CD4-positive, alpha-beta T cell treated with Interleukin-4 for 1 hour (primary cell): ENCODE results near the gene TSEN2.
A peak's percentile ranks its signal among the peaks of the same experiment; 100 is the strongest.
"Not testable (repeated sequence)": the region's sequence is repeated elsewhere in the genome, so short reads cannot be mapped to it uniquely, and the experiment has no call there.

Experiments used
- DNase-seq, 2 donors: peaks; one replicate each; pipeline ENCODE4 v3.0.0-alpha.2; 2020 to 2022

Gene TSEN2

DNA sequence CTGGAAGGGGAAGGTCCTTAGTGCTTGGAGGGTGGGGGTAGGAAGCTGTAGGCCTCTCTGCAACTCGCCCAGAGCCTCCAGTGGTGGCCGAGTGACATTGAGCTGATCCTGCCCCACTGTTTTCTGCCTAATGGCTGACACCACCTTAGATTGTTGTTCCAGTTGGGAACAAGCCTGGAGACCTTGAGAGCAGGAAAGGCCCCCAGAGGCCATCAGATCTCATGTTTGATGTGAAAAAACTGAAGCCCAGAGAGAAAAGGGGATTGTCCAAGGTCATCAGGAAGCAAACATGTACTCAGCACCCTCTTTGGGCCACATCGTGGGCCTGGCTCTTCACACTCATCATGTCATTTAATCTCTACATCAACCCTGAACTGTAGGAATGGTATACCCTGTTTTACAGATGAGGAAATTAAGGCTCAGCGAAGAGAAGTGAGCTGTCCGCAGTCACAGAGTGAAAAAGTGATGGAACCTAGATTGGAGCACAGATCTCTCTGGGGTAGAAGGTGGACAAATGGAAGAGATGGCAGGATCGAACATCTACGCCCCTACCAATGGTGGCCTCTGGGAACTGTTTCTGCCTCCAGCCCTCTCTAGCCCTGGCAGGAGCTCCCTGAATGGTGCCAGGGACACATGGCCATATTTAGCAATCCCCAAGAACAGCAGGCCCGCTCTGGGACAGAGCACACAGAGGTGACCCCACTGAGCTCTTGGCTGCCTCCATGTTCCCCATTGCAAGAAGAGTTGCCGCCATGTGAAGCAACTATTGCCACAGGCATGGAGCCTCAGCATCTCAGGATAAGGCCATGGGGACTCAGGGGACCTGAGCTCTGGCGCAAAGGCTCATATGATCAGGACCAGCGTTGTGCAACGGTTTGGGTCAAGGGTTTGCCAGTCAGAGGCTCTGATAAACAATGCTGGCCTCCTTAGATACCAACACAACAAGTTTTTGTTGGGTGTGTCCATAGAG is 31.6 kb upstream of the TSEN2 start:
- no peak for DNase-seq

- no peak for DNase-seq
Measured at GRCh38 chr3:12454076-12454815, 30.0 kb upstream of the TSEN2 start.

DNA sequence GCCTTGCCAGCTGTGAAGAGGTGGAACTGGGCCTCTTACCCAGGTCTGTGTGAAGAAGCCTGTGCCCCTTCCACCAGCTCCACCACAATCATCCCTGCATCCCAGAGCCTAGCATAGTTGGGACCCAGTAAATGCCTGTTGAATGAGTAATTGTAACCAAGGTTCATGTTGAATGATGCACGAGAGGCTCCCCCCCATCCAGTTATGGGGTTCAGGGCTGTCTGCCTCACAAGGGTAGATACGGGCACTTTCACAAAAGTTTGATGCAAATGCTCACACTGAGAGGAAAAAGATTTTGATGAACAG is 29.5 kb upstream of the TSEN2 start:
- no peak for DNase-seq

DNA sequence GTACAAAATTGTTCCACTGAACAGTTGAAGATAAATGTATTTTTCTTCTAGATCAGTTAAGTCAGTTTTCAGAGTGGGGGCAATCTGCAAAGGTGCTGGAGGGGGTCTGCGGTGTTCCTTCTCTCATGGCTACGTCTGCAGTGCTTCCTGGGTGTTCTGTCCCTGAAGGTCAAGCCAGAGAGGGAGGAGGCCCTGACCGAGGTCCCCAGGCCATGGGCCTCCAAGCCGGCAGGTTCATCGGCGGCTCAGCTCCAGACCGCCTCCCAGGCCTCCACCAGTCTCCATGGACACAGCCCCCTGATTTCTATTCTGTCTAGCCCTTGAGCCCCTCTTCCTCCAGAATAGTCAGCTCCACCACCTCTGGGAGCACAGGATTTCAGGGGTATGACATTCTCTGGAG is 28.5 kb upstream of the TSEN2 start:
- no peak for DNase-seq

DNA sequence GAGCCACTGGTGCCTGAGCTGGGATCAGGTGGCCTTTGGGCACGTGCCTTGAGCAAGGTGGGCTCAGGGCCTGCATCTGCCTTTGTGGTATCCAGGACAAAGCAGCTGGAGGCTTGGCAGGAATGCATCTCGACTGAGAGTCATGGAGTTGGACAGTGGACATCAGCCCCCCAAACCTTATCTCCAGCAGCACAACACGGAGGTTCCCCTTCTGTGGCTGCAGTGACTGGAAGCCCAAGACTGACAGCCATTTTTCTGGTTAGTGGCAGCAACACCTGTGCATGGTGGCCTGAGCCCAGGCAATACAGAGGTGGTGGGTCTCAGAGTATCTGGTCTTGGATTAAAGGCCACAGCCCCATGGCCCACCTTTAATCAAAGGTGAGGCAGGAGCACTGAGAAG is 27.8 kb upstream of the TSEN2 start:
- no peak for DNase-seq

DNA sequence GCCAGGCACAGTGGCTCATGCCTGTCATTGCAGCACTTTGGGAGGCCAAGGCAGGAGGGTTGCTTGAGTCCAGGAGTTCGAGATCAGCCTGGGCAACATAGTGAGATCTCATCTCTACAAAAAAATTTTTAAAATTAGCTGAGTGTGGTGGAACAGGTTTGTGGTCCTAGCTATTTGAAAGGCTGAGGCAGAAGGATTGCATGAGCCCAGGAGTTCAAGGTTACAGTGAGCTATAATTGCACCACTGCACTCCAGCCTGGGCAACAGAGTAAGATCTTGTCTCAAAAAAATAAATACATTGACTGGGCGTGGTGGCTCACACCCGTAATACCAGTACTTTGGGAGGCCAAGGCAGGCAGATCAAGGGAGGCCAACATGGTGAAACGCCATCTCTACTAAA is 26.9 kb upstream of the TSEN2 start:
- DNase-seq, result not testable (repeated sequence)

- DNase-seq, result peak in 1 of 2 donors; percentile 71
Measured at GRCh38 chr3:12458901-12459300, 25.4 kb upstream of the TSEN2 start.

GRCh38 chr3:12460127-12460526 is 24.2 kb upstream of the TSEN2 start:
- DNase-seq, result no peak

DNA sequence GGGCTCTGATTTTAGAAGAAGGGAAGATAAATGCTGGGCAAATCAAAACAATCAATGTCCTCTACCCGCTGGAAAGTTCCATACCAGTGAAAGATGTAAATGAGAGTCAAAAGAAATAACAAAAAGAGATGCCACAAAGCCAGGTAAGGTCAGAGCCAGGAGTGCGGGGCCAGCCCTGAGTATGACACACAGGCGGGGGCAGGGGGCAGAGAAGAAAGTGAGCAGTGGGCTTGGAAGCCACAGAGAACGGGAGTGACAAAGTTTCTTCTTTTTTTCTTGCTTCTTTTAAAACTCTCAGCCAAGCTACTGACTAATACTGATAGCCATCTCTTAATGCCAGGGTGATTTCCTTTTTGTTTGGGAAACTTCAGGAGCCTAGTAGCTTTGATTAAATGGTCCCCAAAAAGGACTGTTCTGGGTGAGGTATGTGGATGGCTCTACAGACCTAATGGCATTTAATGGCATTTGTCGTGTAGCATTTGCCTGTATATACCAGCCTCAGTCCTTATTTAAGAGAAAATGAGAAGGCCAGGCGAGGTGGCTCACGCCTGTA is 23.1 kb upstream of the TSEN2 start:
- no peak for DNase-seq

DNA sequence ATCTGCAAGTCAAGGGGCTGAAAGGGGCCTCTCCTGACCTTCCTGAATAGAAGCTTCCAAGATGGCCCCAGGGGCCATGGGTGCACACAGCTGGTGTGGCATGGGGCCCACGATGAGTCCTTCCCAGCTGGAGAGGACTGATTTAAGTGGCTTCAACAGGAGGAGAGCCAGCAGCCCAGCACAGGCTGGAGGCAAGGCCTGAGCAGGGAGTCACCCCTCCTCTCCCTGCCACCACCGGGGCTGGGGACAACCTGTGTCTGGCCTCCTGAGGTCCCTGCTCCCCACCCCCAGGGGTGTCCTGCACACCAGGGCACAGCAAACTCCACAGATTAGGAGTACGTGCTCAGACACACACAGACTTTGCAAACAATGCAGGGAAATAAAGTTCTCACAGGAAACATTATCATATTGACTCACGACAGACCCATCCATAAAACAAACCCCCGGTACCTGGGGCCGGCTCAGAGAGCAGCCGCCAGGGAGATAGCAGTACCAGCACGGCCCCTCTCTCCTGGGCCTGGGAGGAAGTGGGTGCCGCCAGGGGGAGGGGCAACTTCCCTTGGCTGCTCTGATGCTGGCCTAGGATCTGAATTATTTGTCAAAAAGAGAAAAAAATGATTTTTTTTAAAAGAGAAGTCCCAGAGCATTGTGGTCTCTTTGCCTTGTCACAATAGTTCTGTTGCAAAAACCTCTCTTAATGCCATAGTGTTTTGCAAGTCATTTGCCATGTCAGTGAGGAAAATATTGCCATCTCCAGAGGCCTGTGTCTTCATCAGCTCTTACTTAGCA is 21.9 kb upstream of the TSEN2 start:
- DNase-seq, result peak in 1 of 2 donors; percentile 38

DNA sequence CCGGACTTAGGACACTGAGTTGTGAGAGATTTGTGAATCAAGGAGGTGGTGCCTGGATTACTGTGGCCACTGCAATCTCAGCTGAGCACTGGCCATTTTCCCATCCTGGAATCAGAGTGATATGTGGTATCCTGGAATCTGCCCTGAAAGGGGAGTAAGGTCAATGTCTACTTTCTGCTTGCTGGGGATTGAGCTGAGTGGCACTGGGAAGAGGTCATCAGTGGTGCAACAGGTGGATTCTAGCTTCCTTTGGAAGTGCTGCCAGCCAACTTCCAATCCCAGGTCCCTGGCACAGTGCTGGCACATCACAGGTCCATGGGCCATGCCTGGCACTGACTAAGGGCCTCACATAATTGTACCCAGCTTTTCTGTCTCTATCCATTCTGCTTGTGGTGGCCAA is 20.6 kb upstream of the TSEN2 start:
- no peak for DNase-seq

- DNase-seq, result no peak
Measured at GRCh38 chr3:12464181-12464580, 20.1 kb upstream of the TSEN2 start.

DNA sequence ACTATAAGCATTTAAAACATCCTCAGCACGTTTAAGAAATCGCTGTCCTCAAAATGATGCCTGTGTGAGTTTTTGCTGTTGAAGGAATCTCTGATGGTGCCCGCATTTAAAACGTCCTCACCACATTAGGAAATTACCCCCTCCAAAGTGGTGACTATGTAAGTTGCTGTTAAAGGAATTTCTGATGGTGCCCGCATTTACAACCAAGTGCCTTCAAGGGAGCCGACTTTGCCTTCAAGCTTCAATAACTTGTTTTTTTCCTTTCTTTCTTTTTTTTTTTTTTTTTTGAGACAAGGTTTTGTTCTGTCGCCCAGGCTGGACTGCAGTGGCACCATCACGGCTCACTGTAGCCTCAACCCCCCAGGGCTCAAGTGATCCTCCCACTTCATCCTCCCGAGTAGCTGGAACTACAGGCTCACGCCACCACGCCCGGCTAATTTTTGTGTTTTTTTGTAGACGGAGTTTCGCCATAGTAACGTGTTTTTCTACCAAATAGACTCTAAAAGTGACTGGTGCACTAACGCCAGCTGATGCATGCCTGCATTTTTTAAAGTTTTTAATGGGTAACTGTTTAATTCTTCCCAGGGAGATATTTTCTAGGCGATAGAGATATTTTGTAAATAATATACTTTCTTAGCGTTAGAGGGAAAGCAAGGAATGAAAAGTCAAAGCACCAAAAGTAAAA is 19.0 kb upstream of the TSEN2 start:
- no peak for DNase-seq

DNA sequence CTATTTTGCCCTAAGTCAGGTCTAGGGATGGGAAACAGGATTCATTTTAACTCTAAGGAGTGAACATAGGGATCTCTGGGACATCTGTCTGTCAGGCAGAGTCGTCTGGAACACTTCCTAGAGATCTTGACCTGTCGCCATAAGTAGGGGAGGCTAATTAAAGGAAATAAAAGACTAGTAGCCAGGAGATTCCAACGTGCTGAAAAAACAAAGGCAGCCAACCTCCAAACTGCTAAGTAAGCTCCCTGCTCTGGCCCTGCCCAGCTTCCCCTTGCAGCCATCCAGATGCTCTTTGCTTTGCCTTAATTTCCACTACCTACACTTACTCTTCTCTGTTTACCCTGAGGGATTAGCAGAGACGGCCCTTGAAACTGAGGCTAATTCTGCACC is 18.4 kb upstream of the TSEN2 start:
- no peak for DNase-seq

GRCh38 chr3:12467746-12468145 is 16.5 kb upstream of the TSEN2 start:
- DNase-seq, result no peak

DNA sequence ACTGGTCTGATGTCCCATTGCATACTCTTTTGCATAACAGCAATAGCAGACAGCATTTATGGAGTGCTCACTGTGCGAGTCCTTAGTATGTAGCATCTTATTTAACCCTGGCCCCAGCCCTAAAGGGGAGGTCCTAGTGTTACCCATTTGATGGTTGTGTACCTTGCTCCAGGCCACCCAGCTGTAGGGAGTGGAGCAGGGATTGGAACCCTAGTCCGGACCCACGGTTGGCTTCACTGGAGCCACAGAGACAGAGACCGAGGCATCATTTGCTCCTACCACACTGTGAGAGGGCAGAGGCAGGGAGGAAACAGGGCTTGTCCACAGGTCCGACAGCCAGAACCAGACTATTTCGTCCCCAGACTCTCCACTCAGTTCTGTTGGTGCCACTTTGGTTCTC is 16.0 kb upstream of the TSEN2 start:
- no peak for DNase-seq

DNA sequence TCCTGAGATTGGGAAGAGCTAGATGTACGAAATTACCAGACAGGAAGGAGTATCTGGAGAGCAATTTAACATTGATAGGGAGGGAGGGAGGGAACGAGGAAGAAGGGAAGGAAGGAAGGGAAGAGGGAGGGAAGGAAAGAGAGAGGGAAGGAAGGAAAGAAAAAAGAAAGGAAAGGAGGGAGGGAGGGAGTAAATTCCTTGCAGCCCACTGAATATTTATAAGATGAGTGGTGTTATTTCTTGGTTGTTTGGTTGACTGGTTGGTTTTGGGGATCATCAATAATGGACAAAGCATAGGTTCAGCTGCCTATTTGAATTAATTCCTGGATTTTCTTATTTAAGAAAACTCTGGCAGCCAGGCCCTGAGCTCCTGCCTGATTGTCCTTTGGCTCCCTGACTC is 15.5 kb upstream of the TSEN2 start:
- no peak for DNase-seq

DNA sequence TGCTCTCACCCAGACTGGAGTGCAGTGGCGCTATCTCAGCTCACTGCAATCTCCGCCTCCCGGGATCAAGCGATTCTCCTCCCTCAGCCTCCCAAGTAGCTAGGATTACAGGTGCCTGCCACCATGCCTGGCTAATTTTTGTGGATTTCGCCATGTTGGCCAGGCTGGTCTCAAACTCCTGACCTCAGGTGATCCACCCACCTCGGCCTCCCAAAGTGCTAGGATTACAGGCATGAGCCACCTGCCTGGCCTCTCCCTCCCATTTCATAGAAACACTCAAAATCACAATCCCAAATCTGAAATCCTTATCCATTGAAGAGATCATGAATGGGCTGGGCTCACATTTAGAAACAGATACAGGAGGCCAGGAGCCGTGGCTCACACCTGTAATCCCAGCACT is 15.1 kb upstream of the TSEN2 start:
- DNase-seq, result not testable (repeated sequence)

GRCh38 chr3:12470111-12470510 is 14.2 kb upstream of the TSEN2 start:
- DNase-seq, result no peak

- DNase-seq, result no peak
Measured at GRCh38 chr3:12470680-12471079, 13.6 kb upstream of the TSEN2 start.

GRCh38 chr3:12471241-12471640 is 13.0 kb upstream of the TSEN2 start:
- DNase-seq, result peak; percentile 13 to 24

DNA sequence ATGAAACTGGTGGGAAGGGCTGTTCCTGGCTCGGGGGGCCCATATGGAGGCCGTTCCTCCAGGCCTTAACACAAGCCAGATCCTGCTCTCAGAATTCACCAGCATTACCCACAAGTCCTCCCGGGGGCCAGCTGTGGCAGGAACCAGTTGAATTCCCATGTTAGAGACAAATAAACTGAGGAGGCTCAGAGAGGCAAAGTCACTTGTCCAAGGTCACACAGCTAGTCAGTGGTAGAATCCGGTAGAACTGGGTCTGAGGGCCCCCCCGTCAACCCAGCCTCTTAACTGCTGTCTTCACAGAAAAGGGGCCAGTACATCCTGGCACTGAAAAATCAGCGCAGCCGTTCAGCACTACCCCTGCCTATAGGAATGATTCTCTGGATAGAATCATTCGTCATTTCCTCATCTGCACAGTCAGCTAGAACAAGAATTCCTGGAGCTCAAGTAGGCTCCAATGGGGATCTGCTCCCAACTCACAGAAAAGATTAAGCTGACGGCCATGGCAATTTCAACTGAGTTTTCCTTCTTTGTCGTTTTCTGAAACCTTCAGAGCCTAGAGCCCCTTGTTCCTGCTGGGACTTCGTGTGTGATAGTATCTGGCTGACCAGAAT is 12.2 kb upstream of the TSEN2 start:
- no peak for DNase-seq
